ENCODE data around the gene SUN3.
"Not testable (repeated sequence)": the region's sequence is repeated elsewhere in the genome, so short reads cannot be mapped to it uniquely, and the experiment has no call there.

SUN3 gene

DNA sequence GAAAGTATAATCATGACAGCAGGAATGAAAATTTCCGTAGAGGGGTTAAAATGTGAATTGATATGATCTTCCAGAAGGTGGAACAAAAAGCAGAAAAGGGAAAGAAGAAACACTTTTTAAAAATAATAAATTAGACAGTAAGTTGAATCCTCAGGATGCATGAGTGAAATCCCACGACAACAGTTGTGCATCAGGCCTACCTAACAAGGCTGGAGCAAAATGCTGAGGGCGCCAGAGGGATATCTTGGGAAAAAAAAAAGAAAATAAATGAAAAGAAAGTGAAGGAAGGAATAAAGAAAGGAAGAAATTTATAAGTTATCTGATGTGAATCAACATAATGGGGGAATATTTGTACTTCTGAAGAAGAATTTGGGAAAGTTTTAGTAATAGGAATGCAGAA, 36.5 kb downstream of the SUN3 start:
- Histone ChIP-seq H3K36me3 (no peaks in the 10 kb centered on the region), H3K9me3 (replicated peaks in 1 of 11) (no peaks in the 10 kb centered on the region), H3K4me1 (peaks cover 11 to 19% (median 15%) of the 10 kb centered on the region in 10 experiments; a peak in 19 of 20 replicates), H3K9ac (peak overlapping the region; percentile 35 to 80 (median 75); a peak in 19 of 22 replicates), H3K27me3 (no peaks in the 10 kb centered on the region), H3K27ac (peak overlapping the region; percentile 57 to 82 (median 74)), H4K20me1 (no peaks in the 10 kb centered on the region), H3K4me2 (peak overlapping the region; percentile 59 to 86 (median 72)), H3K4me3 (peak overlapping the region; percentile 50 to 72 (median 60); a peak in 16 of 20 replicates)
- TF ChIP-seq Cebpa-rat (IDR thresholded peaks at IDR 0.05) = no peak

DNA sequence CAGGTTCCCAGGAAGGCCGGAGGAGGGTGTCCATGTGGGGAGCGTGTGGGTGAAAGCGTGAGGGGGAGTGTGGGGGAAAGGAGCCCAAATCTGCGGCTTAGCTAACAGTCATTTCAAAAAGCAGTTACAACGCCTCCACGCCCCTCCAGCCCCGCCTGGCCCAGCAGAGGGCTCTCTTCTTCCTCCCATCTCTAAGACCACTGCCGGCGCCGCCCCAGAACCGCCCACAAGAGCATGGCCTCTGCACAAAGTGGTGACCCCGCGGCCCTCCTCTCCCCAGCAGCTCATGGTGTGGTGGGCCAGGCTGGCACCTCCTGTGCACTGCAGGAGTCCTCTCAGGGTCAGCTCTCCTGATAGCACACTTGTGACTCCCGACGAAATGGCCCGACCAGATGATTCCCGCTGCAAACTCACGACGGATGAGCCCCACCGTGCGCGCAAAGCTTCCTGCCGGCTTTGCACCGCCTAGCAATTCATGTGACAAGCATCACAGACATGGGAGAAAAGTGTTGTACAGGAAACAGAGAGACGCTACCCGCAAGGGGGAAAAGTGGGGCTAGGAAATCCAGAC, 37.1 kb downstream of the SUN3 start:
- Histone ChIP-seq H4K20me1 (no peaks in the 10 kb centered on the region), H3K27me3 (no peaks in the 10 kb centered on the region), H3K27ac (peak overlapping the region; percentile 57 to 82 (median 74)), H3K4me2 (peak overlapping the region; percentile 59 to 86 (median 72)), H3K4me3 (peak overlapping the region; percentile 50 to 72 (median 60)), H3K9ac (peak overlapping the region; percentile 35 to 80 (median 75); a peak in 21 of 22 replicates), H3K4me1 (peaks cover 11 to 19% (median 15%) of the 10 kb centered on the region in 10 experiments; a peak in 19 of 20 replicates), H3K9me3 (replicated peaks in 1 of 11) (no peaks in the 10 kb centered on the region), H3K36me3 (no peaks in the 10 kb centered on the region)
- no peak for TF ChIP-seq Cebpa-rat (IDR thresholded peaks at IDR 0.05)

DNA sequence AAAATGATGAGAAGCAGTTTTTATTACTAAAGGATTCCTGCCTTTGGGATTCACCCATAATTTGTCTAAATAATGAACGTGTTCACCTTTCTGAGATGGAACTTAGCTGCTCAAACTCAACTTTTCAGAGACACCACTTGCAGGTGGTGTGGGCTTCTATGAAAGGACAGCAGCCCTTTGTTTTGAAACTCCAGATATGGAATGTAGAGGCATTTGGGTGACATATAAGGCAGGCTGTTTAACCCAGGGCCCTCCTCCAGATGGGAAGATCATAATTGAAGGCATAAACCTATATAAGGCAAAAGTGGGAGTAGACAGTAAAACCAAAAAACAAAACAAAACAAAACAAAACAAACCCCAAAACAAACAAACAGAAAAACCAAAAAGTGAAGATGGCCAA, 37.6 kb downstream of the SUN3 start:
- Histone ChIP-seq H4K20me1 (no peaks in the 10 kb centered on the region), H3K4me3 (peak overlapping the region; percentile 50 to 72 (median 60)), H3K27me3 (no peaks in the 10 kb centered on the region), H3K9ac (peak overlapping the region; percentile 35 to 80 (median 75); a peak in 21 of 22 replicates), H3K27ac (peak overlapping the region; percentile 36 to 82 (median 74); a peak in 21 of 22 replicates), H3K4me2 (peak overlapping the region; percentile 59 to 86 (median 72)), H3K9me3 (replicated peaks in 1 of 11) (no peaks in the 10 kb centered on the region), H3K4me1 (peaks cover 11 to 19% (median 15%) of the 10 kb centered on the region in 10 experiments; a peak in 19 of 20 replicates), H3K36me3 (no peaks in the 10 kb centered on the region)
- TF ChIP-seq Cebpa-rat (IDR thresholded peaks at IDR 0.05) = no peak

DNA sequence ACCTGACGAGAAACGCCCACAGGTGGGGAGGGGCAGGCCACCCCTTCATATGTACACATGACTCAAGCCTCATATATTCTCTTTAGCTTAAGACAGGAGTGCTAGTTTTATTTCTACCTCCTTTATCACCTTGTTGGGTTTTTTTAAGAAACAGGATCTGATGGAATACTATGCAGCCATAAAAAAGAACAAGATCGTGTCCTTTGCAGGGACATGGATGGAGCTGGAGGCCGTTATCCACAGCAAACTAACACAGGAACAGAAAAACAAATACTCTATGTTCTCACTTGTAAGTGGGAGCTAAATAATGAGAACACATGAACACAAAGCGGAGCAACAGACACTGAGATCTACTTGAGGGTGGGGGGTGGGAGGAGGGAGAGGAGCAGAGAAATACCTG, 38.3 kb downstream of the SUN3 start:
- Histone ChIP-seq H3K36me3 (no peaks in the 10 kb centered on the region), H3K4me2 (no peak overlapping the region), H3K27ac (no peak overlapping the region; a peak in 1 of 22 replicates), H3K4me1 (peaks cover 11 to 19% (median 15%) of the 10 kb centered on the region in 10 experiments; a peak in 19 of 20 replicates), H3K9ac (no peak overlapping the region), H3K4me3 (no peak overlapping the region), H3K9me3 (replicated peaks in 1 of 11) (no peaks in the 10 kb centered on the region), H3K27me3 (no peaks in the 10 kb centered on the region), H4K20me1 (no peaks in the 10 kb centered on the region)
- no peak for TF ChIP-seq Cebpa-rat (IDR thresholded peaks at IDR 0.05)

DNA sequence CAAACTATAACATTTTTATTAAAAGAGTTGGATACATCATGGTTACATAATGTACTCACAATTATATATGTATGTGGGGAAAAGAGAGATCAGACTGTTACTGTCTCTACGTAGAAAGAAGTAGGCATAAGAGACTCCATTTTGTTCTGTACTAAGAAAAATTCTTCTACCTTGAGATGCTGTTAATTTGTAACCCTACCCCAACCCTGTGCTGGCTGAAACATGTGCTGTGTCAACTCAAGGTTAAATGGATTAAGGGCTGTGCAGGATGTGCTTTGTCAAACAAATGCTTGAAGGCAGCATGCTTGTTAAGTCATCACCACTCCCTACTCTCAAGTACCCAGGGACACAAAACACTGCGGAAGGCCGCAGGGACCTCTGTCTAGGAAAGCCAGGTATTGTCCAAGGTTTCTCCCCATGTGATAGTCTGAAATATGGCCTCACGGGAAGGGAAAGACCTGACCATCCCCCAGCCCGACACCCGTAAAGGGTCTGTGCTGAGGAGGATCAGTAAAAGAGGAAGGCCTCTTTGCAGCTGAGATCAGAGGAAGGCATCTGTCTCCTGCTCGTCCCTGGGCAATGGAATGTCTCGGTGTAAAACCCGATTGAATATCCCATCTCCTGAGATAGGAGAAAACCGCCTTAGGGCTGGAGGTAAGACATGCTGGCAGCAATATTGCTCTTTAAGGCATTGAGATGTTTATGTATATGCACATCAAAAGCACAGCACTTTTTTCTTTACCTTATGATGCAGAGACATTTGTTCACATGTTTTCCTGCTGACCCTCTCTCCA, 39.1 kb downstream of the SUN3 start:
- not testable (repeated sequence) for H4K20me1 ChIP-seq; H3K36me3 ChIP-seq; H3K27ac ChIP-seq; H3K9ac ChIP-seq; H3K4me3 ChIP-seq; H3K27me3 ChIP-seq; H3K4me2 ChIP-seq; H3K9me3 ChIP-seq (replicated peaks in 1 of 11)
- H3K4me1 ChIP-seq = peaks cover 11 to 19% (median 15%) of the 10 kb centered on the region in 10 experiments; a peak in 19 of 20 replicates

DNA sequence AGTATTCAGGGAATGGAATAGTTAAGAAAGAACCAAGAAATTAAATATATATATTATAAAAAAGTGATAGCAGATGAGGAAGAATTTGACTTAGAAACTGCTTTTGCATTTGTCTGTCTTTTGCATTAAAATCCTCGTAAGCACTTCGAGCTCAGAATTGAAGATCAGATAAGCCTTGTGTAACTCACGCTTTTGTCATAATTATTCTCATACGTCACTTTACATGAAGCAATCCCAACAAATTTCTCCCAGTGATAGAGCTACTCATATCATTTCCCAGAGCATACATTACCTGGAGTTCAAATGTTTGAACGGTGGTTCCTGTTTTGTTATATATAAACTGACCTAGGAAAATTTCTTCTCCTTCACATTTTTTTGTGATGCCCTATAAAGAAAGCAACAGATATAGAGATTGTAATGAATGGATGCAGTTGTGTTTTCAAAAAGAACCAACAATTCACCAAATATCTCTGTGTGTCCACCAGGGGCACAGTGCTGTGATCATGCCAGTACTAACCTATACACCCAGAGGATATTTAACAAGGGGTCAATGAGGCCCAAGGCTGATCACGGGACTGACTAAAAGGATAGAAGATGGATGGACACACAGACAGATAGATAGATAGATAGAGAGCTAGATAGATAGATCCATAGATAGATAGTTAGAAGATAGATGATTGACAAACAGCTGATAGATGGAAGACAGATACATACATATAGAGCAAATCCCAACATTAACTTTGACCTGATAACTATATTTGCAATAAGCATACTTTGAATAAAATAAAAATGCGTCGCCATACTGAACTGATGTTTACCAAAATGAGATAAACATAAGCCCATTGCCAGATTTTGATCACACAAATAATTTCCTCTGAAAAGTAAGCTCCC, 40.2 kb downstream of the SUN3 start:
- no peak overlapping the region for H3K27ac ChIP-seq
- no peaks in the 10 kb centered on the region for H4K20me1 ChIP-seq
- no peak overlapping the region for H3K4me2 ChIP-seq
- H3K27me3 ChIP-seq = no peaks in the 10 kb centered on the region
- no peak for TF ChIP-seq Cebpa-rat (IDR thresholded peaks at IDR 0.05)
- H3K36me3 ChIP-seq = no peaks in the 10 kb centered on the region
- H3K4me3 ChIP-seq = no peak overlapping the region
- H3K9me3 ChIP-seq (replicated peaks in 1 of 11) = no peaks in the 10 kb centered on the region
- H3K4me1 ChIP-seq = peaks cover 11 to 19% (median 15%) of the 10 kb centered on the region in 10 experiments; a peak in 19 of 20 replicates
- H3K9ac ChIP-seq = no peak overlapping the region

DNA sequence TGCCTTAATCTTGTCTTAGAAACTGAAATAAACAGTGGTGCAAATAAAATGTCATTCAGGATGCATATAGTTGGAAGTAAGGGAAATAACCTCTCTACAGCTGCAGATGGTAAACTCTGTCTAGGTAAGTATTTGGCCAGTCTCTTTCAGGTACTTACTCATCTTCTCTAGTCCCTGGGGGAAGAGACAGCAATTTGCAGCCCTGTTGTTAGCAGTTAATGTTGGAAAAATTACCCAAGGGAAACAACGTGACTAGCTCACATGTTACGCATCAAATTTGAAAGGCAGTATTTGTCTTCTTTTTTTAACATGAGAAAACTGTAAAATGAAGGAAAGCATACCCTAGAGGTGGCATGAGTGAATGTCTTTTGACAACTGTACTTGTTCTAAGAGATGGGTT, 46.3 kb downstream of the SUN3 start:
- peaks cover 7 to 10% (median 8%) of the 10 kb centered on the region in 11 experiments for H3K36me3 ChIP-seq
- no peak overlapping the region for H3K4me2 ChIP-seq
- peaks cover 11 to 18% (median 12%) of the 10 kb centered on the region in 10 experiments for H3K4me1 ChIP-seq
- no peaks in the 10 kb centered on the region for H3K27me3 ChIP-seq
- H3K4me3 ChIP-seq = no peak overlapping the region
- H3K9ac ChIP-seq = no peak overlapping the region
- no peak overlapping the region for H3K27ac ChIP-seq
- no peak for TF ChIP-seq Cebpa-rat (IDR thresholded peaks at IDR 0.05)
- H4K20me1 ChIP-seq = no peaks in the 10 kb centered on the region
- no peaks in the 10 kb centered on the region for H3K9me3 ChIP-seq (replicated peaks in 1 of 11)

DNA sequence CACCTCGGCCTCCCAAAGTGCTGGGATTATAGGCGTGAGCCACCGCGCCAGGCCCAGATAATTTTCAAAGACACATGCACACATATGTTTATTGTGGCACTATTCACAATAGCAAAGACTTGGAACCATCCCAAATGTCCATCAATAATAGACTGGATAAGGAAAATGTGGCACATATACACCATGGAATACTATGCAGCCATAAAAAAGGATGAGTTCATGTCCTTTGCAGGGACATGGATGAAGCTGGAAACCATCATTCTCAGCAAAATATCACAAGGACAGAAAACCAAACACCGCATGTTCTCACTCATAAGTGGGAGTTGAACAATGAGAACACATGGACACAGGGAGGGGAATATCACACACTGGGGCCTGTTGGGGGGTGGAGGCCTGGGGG, 48.3 kb downstream of the SUN3 start:
- H4K20me1 ChIP-seq; H3K4me2 ChIP-seq; H3K27me3 ChIP-seq; H3K9me3 ChIP-seq (replicated peaks in 1 of 11); H3K4me3 ChIP-seq; H3K9ac ChIP-seq; H3K27ac ChIP-seq: not testable (repeated sequence)
- peaks cover 11 to 21% (median 14%) of the 10 kb centered on the region in 10 experiments for H3K4me1 ChIP-seq
- H3K36me3 ChIP-seq = peaks cover 27 to 29% (median 27%) of the 10 kb centered on the region in 11 experiments

DNA sequence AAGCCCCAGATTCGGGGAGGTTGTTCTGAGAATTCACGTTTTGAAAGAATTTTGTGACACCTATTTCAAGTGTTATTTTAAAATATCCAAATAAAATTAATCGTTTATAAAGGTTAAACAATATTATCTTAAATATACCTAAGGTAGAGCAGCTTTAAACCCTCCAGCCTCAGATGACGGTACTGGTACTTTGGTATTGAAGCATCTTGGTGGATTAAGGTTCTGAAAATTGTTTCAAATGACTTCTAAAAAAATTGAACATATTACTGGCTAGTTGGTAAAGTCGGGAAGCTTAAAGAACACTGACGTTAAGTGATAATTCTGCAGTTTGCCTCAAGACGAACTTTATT, 49.1 kb downstream of the SUN3 start:
- H3K9me3 ChIP-seq (replicated peaks in 1 of 11) = no peaks in the 10 kb centered on the region
- peak overlapping the region; percentile 71 to 86 (median 75); a peak in 18 of 20 replicates for H3K4me3 ChIP-seq
- H3K36me3 ChIP-seq = peaks cover 35 to 38% (median 36%) of the 10 kb centered on the region in 11 experiments
- peaks cover 11 to 21% (median 14%) of the 10 kb centered on the region in 10 experiments for H3K4me1 ChIP-seq
- H3K27ac ChIP-seq = peak overlapping the region; percentile 75 to 92 (median 86); a peak in 21 of 22 replicates
- H3K4me2 ChIP-seq = peak overlapping the region; percentile 14 to 97 (median 61); a peak in 16 of 22 replicates
- no peak for TF ChIP-seq Cebpa-rat (IDR thresholded peaks at IDR 0.05)
- H3K27me3 ChIP-seq = no peaks in the 10 kb centered on the region
- H3K9ac ChIP-seq = peak overlapping the region; percentile 80 to 89 (median 85); a peak in 18 of 22 replicates
- no peaks in the 10 kb centered on the region for H4K20me1 ChIP-seq
